HCT116 (cell line): ENCODE results near the gene IL17C. TPM values are rescaled to one million over a fixed set of nuclear protein-coding genes. Genes with fewer than 3 reads are reported as not detected.

Source experiments
- ATAC-seq: fragments of 200-7000 bp; cut with Tn5 transposase; 2 replicates; pipeline ENCODE4 v1.9.1; 2020; ENCODE audit warnings: mild to moderate bottlenecking, moderate library complexity
- BruUV-seq: library from RNA; stranded (reverse); fragments of 400-500 nt; replicated peaks from 2 replicates; lab custom pipeline; 2021; lab: Mats Ljungman, UMichigan
- CTCF ChIA-PET: fragments of 300-600 bp; sonication (Branson Sonifier 250); formaldehyde crosslinking; loops from one replicate; lab custom pipeline; 2021; ENCODE audit warnings: antibody characterized with exemption; lab: Charles Lee
- POLR2A ChIA-PET: fragments of 300-600, 350-600 bp; sonication (Branson Sonifier 250); formaldehyde crosslinking; loops from one replicate; lab custom pipeline; 2021; ENCODE audit warnings: antibody characterized with exemption; lab: Charles Lee
- RAD21 ChIA-PET, 2 experiments: fragments of 300-600 bp; sonication (Branson Sonifier 250); formaldehyde crosslinking; loops; one replicate each; lab custom pipeline; 2023; ENCODE audit warnings: low total read pairs in 2 of 2; ENCODE audit not compliant: uncharacterized antibody in 2 of 2, unreplicated experiment in 2 of 2, low non-redundant PET in 1 of 2; lab: Charles Lee
- DNase-seq: peaks from one replicate; pipeline ENCODE4 v3.0.0-alpha.2; 2010; ENCODE audit warnings: low read depth, low spot score
- H2AFZ ChIP-seq: fragments of 200-600 bp; shearing (Covaris generic), sonication (generic); 2 replicates; pipeline ENCODE4 v1.6.1; 2017; ENCODE audit warnings: low read depth, mixed run types, mixed read lengths, antibody characterized with exemption, low read length; ENCODE audit not compliant: poor library complexity, severe bottlenecking
- H3K27ac ChIP-seq: 2 replicates; pipeline ENCODE4 v1.5.1; 2012; ENCODE audit warnings: low read depth, low read length
- H3K27me3 ChIP-seq: fragments of 200-600 bp; sonication (generic); 2 replicates; pipeline ENCODE4 v1.6.1; 2016; ENCODE audit warnings: mixed run types, low read length, mixed read lengths; ENCODE audit not compliant: insufficient read depth
- H3K36me3 ChIP-seq, 2 experiments: fragments of 200-500 bp in 1 of 2; fragments of 200-600 bp in 1 of 2; sonication (Bioruptor generic) in 1 of 2; sonication (generic) in 1 of 2; 2 replicates each; pipeline versions ENCODE4 v1.5.1 to v1.6.1; 2014 to 2016; ENCODE audit warnings: low read length in 2 of 2, inconsistent platforms in 1 of 2, mixed read lengths in 1 of 2, mixed run types in 1 of 2; ENCODE audit not compliant: insufficient read depth in 2 of 2, control insufficient read depth in 1 of 2
- H3K4me1 ChIP-seq, 2 experiments: fragments of 200-600 bp in 1 of 2; sonication (generic) in 1 of 2; 2 replicates each; pipeline versions ENCODE4 v1.5.1 to v1.6.1; 2012 to 2017; ENCODE audit warnings: low read length in 2 of 2, inconsistent platforms in 1 of 2, mild to moderate bottlenecking in 1 of 2, mixed read lengths in 1 of 2, mixed run types in 1 of 2, moderate library complexity in 1 of 2; ENCODE audit not compliant: insufficient read depth in 2 of 2, control insufficient read depth in 1 of 2
- H3K4me2 ChIP-seq: fragments of 200-600 bp; sonication (generic); 2 replicates; pipeline ENCODE4 v1.6.1; 2017; ENCODE audit warnings: mixed run types, low read length, mixed read lengths
- H3K4me3 ChIP-seq, 2 experiments: fragments of 200-600 bp in 1 of 2; sonication (generic) in 1 of 2; replicated peaks in 1 of 2; 2 replicates each; pipeline ENCODE4 v1.5.1; 2011 to 2016; ENCODE audit warnings: low read length in 2 of 2, control low read depth in 1 of 2, low read depth in 1 of 2, mild to moderate bottlenecking in 1 of 2, mixed read lengths in 1 of 2, mixed run types in 1 of 2
- H3K79me2 ChIP-seq: fragments of 200-600 bp; sonication (generic); 2 replicates; pipeline ENCODE4 v1.6.1; 2017; ENCODE audit warnings: mild to moderate bottlenecking, mixed run types, low read length, moderate library complexity, mixed read lengths; ENCODE audit not compliant: insufficient read depth
- H3K9ac ChIP-seq: fragments of 200-600 bp; sonication (generic); 2 replicates; pipeline ENCODE4 v1.6.1; 2016; ENCODE audit warnings: low read length, mixed read lengths
- H3K9me2 ChIP-seq: fragments of 200-600 bp; sonication (generic), shearing (Covaris generic); 2 replicates; pipeline ENCODE4 v1.6.1; 2017; ENCODE audit warnings: mixed run types, mild to moderate bottlenecking, moderate library complexity; ENCODE audit not compliant: insufficient read depth
- H3K9me3 ChIP-seq, 2 experiments: fragments of 200-500 bp in 1 of 2; fragments of 200-600 bp in 1 of 2; sonication (Bioruptor generic) in 1 of 2; sonication (generic) in 1 of 2; 2 replicates each; pipeline ENCODE4 v1.6.1; 2014 to 2017; ENCODE audit warnings: low read length in 2 of 2, mixed read lengths in 2 of 2, inconsistent platforms in 1 of 2, low read depth in 1 of 2, mild to moderate bottlenecking in 1 of 2, mixed run types in 1 of 2, moderate library complexity in 1 of 2; ENCODE audit not compliant: control insufficient read depth in 1 of 2, insufficient read depth in 1 of 2
- H4K20me1 ChIP-seq: fragments of 200-600 bp; sonication (generic), shearing (Covaris generic); 2 replicates; pipeline ENCODE4 v1.6.1; 2017; ENCODE audit warnings: mixed run types, mild to moderate bottlenecking, moderate library complexity; ENCODE audit not compliant: insufficient read depth
- MAX ChIP-seq: IDR thresholded peaks from 2 replicates; pipeline ENCODE4 v1.6.1; 2012
- POLR2AphosphoS5 ChIP-seq: IDR thresholded peaks from 2 replicates; pipeline ENCODE4 v1.6.1; 2011; ENCODE audit warnings: mild to moderate bottlenecking, low read depth, low read length, moderate library complexity
- SP1 ChIP-seq: IDR thresholded peaks from 2 replicates; pipeline ENCODE4 v1.6.1; 2012; ENCODE audit warnings: low read depth
- intact Hi-C: fragments of 100-400 bp; cut with micrococcal nuclease; formaldehyde crosslinking; loops from 2 replicates; pipeline ENCODE4 v1.10.0; 2022
- total RNA-seq: library from RNA; stranded (reverse); gene quantifications from one replicate; pipeline ENCODE4 v1.2.1, GENCODE V29; 2021; ENCODE audit not compliant: unreplicated experiment

The IL17C gene
- total RNA-seq, 1 experiment from 2014 or later = not detected

- no peaks in the 10 kb centered on the region for H3K27me3 ChIP-seq
- TF ChIP-seq POLR2AphosphoS5 (0 out of 2 replicates have a peak, but pooled peaks have one; percentile 28), MAX (no peak)
- TF ChIP-seq, all 23 proteins: peak for 1
Observed at GRCh38 chr16:88640039-88640495, 1.7 kb downstream of the IL17C start.

GRCh38 chr16:88640498-88641247 is 2.3 kb downstream of the IL17C start:
- 0 out of 2 replicates have a peak, but pooled peaks have one; percentile 3 for TF ChIP-seq POLR2AphosphoS5
- TF ChIP-seq SP1 = no peak
- no peaks in the 10 kb centered on the region for H3K9me3 ChIP-seq
- DNase-seq (no peak), ATAC-seq (no peak)
- H3K9ac ChIP-seq = no peak overlapping the region
- H3K36me3 ChIP-seq = peaks cover 0 to 2% of the 10 kb centered on the region in 2 experiments; a peak in 1 of 4 replicates
- no peaks in the 10 kb centered on the region for H3K27me3 ChIP-seq
- TSS peak; percentile 7 for BruUV-seq
- ChIA-PET RAD21 (no interaction called here), POLR2A (no interaction called here), CTCF (no interaction called here)
- H3K27ac ChIP-seq = no peak overlapping the region
- no peak overlapping the region for H3K4me3 ChIP-seq
- intact Hi-C loops = no loop called here
- H3K4me1 ChIP-seq = peaks cover 7 to 38% of the 10 kb centered on the region in 2 experiments; a peak in 2 of 4 replicates
- no peak overlapping the region for H2AFZ ChIP-seq
- H3K9me2 ChIP-seq = no peaks in the 10 kb centered on the region
- peak overlapping the region; percentile 8; the same call in 1 of the 2 replicates for H3K4me2 ChIP-seq
- no peaks in the 10 kb centered on the region for H3K79me2 ChIP-seq
- no peaks in the 10 kb centered on the region for H4K20me1 ChIP-seq

More at GRCh38 chr16:88640039-88640495, 1.7 kb downstream of the IL17C start:
- Histone ChIP-seq H3K36me3 (peaks cover 0 to 2% of the 10 kb centered on the region in 2 experiments; a peak in 1 of 4 replicates), H4K20me1 (no peaks in the 10 kb centered on the region), H3K79me2 (no peaks in the 10 kb centered on the region), H3K4me1 (peaks cover 7 to 38% of the 10 kb centered on the region in 2 experiments; a peak in 2 of 4 replicates), H3K4me2 (no peak overlapping the region), H3K9me3 (no peaks in the 10 kb centered on the region), H3K27ac (no peak overlapping the region; the same call in 1 of the 2 replicates), H3K9me2 (no peaks in the 10 kb centered on the region), H3K4me3 (no peak overlapping the region), H2AFZ (no peak overlapping the region), H3K9ac (no peak overlapping the region)
- RAD21 ChIA-PET = no interaction called here
- no peak for ATAC-seq
- no TSS peak for BruUV-seq
- DNase-seq = no peak
- POLR2A ChIA-PET = no interaction called here
- CTCF ChIA-PET = no interaction called here
- intact Hi-C loops = no loop called here
